Activated gamma-delta T cell (primary cell): Measurements from ENCODE around the gene NPM1.
A peak's percentile ranks its signal among the peaks of the same experiment; 100 is the strongest.
"Not testable (repeated sequence)": the region's sequence is repeated elsewhere in the genome, so short reads cannot be mapped to it uniquely, and the experiment has no call there.

Source experiments
- DNase-seq: peaks from one replicate; lab custom pipeline; 2025; lab: John Stamatoyannopoulos, UW
- total RNA-seq, 2 donors: gene quantifications; one replicate each; lab custom pipeline; 2026; lab: John Stamatoyannopoulos, UW

NPM1 gene, protein sequence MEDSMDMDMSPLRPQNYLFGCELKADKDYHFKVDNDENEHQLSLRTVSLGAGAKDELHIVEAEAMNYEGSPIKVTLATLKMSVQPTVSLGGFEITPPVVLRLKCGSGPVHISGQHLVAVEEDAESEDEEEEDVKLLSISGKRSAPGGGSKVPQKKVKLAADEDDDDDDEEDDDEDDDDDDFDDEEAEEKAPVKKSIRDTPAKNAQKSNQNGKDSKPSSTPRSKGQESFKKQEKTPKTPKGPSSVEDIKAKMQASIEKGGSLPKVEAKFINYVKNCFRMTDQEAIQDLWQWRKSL
- total RNA-seq = 578 to 612 reads per million in 2 donors

DNA sequence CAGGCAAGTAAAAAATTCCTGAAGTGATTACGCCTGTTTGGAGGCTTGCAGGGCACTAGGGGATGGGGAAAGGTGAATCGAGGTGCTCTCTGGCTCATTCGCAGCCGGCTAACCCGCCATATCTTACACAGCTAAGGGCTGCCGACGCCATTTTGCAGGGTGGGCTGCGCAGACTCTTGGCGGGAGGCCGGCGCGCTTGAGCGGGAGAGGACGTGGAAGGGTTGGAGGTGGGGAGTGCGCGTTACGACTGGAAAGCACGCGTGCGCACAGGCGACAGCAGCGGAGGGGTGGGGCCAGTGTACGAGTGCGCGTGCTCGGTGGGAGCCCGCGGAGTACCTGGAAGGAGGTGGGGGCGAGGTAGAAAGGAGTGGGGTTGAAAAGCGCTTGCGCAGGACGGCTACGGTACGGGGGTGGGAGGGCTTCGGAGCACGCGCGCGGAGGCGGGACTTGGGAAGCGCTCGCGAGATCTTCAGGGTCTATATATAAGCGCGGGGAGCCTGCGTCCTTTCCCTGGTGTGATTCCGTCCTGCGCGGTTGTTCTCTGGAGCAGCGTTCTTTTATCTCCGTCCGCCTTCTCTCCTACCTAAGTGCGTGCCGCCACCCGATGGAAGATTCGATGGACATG lies at the start of gene NPM1:
NPM1 (plus strand) TSS at position 505 of the 625 bp plus-strand sequence; CDS start at position 605, 100 bp downstream.
- peak; percentile 93 for DNase-seq

GRCh38 chr5:171340042-171340441 lies 47.6 kb upstream of the NPM1 start:
- DNase-seq = no peak

GRCh38 chr5:171340491-171340890 lies 47.2 kb upstream of the NPM1 start:
- no peak for DNase-seq

- DNase-seq = no peak
Measured at GRCh38 chr5:171342362-171343111, 45.1 kb upstream of the NPM1 start.

DNA sequence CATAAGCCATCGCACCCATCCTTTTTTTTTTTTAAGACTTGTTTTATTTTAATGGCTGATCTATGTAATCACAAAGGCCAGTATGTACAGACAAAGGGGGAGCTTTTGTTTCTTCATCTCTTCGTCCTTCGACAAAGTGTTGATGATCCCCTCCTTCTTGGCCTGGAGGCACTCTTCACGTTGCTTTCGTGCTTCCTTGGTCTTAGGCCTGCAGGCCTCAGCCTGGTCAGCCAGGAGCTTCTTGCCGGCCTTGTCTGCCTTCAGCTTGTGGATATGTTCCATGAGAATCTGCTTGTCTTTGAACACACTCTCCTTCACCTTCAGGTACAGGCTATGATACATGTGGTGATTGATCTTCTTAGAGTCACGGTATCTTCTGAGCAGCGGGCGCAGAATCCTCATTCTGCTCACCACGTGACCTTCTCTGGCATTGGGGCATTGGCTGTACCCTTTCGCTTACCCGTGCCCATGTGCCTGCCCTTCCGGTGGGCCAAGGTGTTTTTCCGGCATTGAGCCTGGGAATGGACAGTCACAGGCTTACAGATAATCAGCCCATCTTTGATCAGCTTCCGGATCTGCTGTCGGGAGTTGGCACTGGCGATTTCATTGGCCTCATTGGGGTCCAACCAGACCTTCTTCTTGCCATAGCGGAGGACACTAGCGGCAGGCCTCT lies 42.6 kb upstream of the NPM1 start:
- no peak for DNase-seq

- DNase-seq = no peak
Measured at GRCh38 chr5:171351536-171352073, 36.0 kb upstream of the NPM1 start.

DNA sequence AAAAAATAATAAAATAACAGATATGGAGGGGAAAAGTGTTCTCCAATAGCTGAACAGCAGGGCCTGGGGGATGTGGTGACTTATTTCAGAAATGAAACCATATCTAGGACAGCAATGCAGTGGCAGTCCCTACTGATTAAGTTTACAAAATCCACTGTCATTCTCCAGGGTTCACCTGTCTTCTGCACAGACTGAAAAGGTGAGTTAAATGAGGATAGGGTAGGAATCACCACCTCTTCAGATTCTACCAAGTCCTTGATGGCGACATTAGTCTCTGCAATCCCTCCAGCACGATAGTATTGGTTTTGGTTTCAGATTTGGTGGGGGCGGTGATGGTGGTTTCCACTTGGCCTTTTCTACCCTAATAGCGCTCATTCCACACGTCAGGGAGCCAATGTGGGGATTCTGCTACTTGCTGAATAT lies 32.3 kb upstream of the NPM1 start:
- no peak for DNase-seq

- no peak for DNase-seq
Measured at GRCh38 chr5:171357843-171358242, 29.8 kb upstream of the NPM1 start.

GRCh38 chr5:171361151-171361550 lies 26.5 kb upstream of the NPM1 start:
- not testable (repeated sequence) for DNase-seq

- DNase-seq = not testable (repeated sequence)
Measured at GRCh38 chr5:171363249-171363648, 24.4 kb upstream of the NPM1 start.

GRCh38 chr5:171363846-171364245 lies 23.8 kb upstream of the NPM1 start:
- no peak for DNase-seq

GRCh38 chr5:171365351-171365750 lies 22.3 kb upstream of the NPM1 start:
- no peak for DNase-seq

DNA sequence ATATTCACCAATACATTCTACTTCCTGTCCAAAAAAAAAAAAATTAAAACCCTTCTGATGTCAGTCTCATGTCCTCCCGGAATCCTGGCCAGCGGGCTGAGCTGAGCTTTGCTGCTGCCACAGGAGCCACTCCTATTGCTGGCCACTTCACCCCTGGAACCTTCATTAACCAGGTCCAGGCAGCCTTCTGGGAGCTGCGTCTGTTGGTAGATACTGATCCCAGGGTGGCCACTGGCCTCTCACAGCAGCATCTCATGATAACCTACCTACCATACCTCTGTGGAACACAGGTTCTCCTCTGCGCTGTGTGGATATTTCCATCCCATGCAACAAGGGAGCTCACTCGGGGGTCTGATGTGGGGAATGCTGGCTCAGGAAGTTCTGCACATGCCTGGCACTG lies 21.0 kb upstream of the NPM1 start:
- DNase-seq = no peak

- no peak for DNase-seq
Measured at GRCh38 chr5:171367424-171368370, 20.0 kb upstream of the NPM1 start.

DNA sequence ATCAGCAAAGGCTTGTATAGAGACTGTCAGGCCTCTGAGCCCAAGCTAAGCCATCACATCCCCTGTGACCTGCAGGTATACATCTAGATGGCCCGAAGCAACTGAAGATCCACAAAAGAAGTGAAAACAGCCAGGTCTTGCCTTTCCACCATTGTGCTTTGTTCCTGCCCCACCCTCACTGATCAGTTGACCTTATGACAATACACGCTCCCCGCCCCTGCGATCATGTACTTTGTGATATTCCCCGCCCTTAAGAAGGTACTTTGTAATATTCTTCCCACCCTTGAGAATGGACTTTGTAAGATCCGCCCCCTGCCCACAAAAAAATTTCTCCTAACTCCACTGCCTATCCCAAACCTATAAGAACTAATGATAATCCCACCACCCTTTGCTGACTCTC lies 18.6 kb upstream of the NPM1 start:
- no peak for DNase-seq

DNA sequence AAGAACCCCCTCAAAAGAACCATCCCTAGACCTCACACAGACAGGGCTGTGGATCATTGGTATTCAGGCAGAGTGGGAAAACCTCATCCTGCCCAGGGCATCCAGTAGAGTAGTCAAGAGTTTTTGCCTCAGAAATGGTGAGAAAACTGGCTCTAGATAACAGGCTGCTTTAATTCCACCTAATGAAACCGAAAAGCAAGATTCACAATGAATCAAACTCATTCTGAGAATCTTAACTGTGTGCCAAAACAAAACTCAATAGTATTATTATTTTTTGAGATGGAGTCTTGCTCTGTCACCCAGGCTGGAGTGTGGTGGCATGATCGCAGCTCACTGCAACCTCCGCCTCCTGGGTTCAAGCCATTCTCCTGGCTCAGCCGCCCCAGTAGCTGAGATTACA lies 17.8 kb upstream of the NPM1 start:
- no peak for DNase-seq

- not testable (repeated sequence) for DNase-seq
Measured at GRCh38 chr5:171370881-171371280, 16.8 kb upstream of the NPM1 start.

DNA sequence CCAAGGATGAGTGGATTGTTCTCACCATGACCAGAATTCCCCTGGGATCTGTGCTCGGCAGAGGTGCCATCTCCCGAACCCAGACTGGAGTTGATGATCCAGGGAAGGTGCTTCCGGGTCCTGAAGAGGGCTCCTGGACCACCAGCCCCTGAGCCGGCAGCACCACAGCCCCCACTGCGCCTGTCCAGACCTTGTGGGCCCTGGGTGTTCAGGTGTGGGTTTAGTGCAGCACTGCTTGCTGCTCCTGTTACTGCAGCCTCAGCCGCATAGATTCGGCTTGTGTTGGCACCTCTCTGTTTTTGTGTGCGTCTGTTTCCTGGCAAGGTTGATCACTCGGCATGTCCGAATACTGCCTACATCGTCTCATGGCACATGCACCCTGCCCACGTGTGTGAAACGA lies 16.3 kb upstream of the NPM1 start:
- DNase-seq = no peak

DNA sequence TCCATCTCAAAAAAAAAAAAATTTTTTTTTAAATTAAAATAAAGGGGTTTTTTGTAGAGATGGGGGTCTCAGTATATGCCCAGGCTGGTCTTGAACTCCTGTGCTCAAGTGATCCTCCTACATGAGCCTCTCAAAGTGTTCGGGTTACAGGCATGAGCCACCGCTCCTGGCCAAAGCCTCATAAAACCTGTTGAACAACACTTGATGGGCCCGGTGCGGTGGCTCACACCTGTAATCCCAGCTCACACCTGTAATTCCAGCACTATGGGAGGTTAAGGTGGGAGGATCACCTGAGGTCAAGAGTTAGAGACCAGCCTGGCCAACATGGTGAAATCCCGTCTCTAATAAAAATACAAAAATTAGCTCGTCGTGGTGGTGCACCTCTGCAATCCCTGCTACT lies 7.7 kb upstream of the NPM1 start:
- DNase-seq = no peak

GRCh38 chr5:171384416-171384815 lies 3.2 kb upstream of the NPM1 start:
- DNase-seq = not testable (repeated sequence)

DNA sequence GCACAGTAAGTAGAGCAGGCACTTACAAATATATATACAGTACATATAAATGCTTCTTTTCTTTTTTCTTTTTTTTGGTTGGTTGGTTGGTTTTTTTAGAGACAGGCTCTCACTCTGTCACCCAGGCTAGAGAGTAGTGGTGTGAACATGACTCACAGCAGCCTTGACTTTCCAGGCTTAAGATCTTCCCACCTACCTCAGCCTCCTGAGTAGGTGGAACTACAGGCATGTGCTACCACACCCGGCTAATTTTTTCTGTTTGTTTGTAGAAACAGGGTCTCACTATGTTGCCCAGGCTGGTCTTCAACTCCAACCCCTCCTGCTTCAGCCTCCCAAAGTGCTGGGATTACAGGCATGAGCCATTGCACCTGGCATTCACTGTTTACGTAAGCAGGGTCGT lies 2.6 kb upstream of the NPM1 start:
- not testable (repeated sequence) for DNase-seq
